IMR-90 (cell line): Measurements from ENCODE around the gene RASSF8. TPM values are rescaled to one million over a fixed set of nuclear protein-coding genes. Genes with fewer than 3 reads are reported as not detected.

ENCODE experiments used
- ATAC-seq: fragments of 200-7000 bp; cut with Tn5 transposase; 2 replicates; pipeline ENCODE4 v1.9.1; 2020; ENCODE audit warnings: low read depth, mild to moderate bottlenecking, moderate library complexity
- BruUV-seq: library from RNA; stranded (reverse); fragments of 400-500 nt; replicated peaks from 2 replicates; lab custom pipeline; 2021; lab: Mats Ljungman, UMichigan
- CTCF ChIA-PET: fragments of 300-600 bp; formaldehyde crosslinking; extraction: SDS; loops from one replicate; lab custom pipeline; 2021; ENCODE audit warnings: antibody characterized with exemption; lab: Yijun Ruan, JAX
- POLR2A ChIA-PET: fragments of 300-600 bp; sonication (Branson Sonifier 250); formaldehyde crosslinking; loops from one replicate; lab custom pipeline; 2022; ENCODE audit warnings: antibody characterized with exemption; ENCODE audit not compliant: unreplicated experiment; lab: Charles Lee
- DNase-seq: peaks from one replicate; pipeline ENCODE4 v3.0.0; 2013
- H2AFZ ChIP-seq: replicated peaks from 2 replicates; pipeline ENCODE3; 2013; ENCODE audit warnings: low read length, mild to moderate bottlenecking; ENCODE audit not compliant: poor library complexity
- H2AK5ac ChIP-seq: 2 replicates; pipeline ENCODE4 v1.6.1; 2013; ENCODE audit warnings: low read depth, low read length, inconsistent platforms
- H2AK9ac ChIP-seq: replicated peaks from 2 replicates; pipeline ENCODE3; 2013; ENCODE audit warnings: mild to moderate bottlenecking, low read depth, low read length, moderate library complexity; ENCODE audit not compliant: poor library complexity
- H2BK120ac ChIP-seq: 2 replicates; pipeline ENCODE4 v1.6.1; 2013; ENCODE audit warnings: low read depth, low read length, inconsistent platforms
- H2BK15ac ChIP-seq: 3 replicates; pipeline ENCODE4 v1.6.1; 2013; ENCODE audit warnings: low read depth, low read length, inconsistent platforms
- H2BK20ac ChIP-seq: 2 replicates; pipeline ENCODE4 v1.6.1; 2013; ENCODE audit warnings: low read depth, mild to moderate bottlenecking, inconsistent platforms, low read length, moderate library complexity
- H2BK5ac ChIP-seq: 2 replicates; pipeline ENCODE4 v1.6.1; 2013; ENCODE audit warnings: mild to moderate bottlenecking, low read depth, low read length, inconsistent platforms; ENCODE audit not compliant: poor library complexity, severe bottlenecking
- H3K14ac ChIP-seq: replicated peaks from 2 replicates; pipeline ENCODE4 v1.6.1; 2013; ENCODE audit warnings: low read depth, low read length, inconsistent platforms
- H3K18ac ChIP-seq: 2 replicates; pipeline ENCODE4 v1.6.1; 2013; ENCODE audit warnings: low read depth, low read length, control low read depth
- H3K23ac ChIP-seq: 2 replicates; pipeline ENCODE4 v1.6.1; 2013; ENCODE audit warnings: low read depth, low read length, inconsistent platforms
- H3K27ac ChIP-seq: 2 replicates; pipeline ENCODE4 v1.5.1; 2013; ENCODE audit warnings: mild to moderate bottlenecking, control low read depth, low read length; ENCODE audit not compliant: insufficient read depth
- H3K27me3 ChIP-seq: 2 replicates; pipeline ENCODE4 v1.6.1; 2013; ENCODE audit warnings: low read length; ENCODE audit not compliant: control insufficient read depth, insufficient read depth
- H3K36me3 ChIP-seq: 2 replicates; pipeline ENCODE4 v1.6.1; 2013; ENCODE audit warnings: low read length, mixed read lengths; ENCODE audit not compliant: control insufficient read depth, insufficient read depth
- H3K4ac ChIP-seq: 2 replicates; pipeline ENCODE4 v1.6.1; 2013; ENCODE audit warnings: low read depth, low read length, inconsistent platforms
- H3K4me1 ChIP-seq: 2 replicates; pipeline ENCODE4 v1.6.1; 2013; ENCODE audit warnings: low read length, mixed read lengths; ENCODE audit not compliant: control insufficient read depth, insufficient read depth
- H3K4me2 ChIP-seq: 2 replicates; pipeline ENCODE4 v1.6.1; 2013; ENCODE audit warnings: low read depth, mild to moderate bottlenecking, control low read depth, low read length, moderate library complexity
- H3K4me3 ChIP-seq: 2 replicates; pipeline ENCODE4 v1.5.1; 2013; ENCODE audit warnings: low read depth, mild to moderate bottlenecking, control low read depth, low read length, moderate library complexity; ENCODE audit not compliant: insufficient read depth
- H3K56ac ChIP-seq: 2 replicates; pipeline ENCODE4 v1.6.1; 2013; ENCODE audit warnings: low read length, inconsistent platforms; ENCODE audit not compliant: insufficient read depth; ENCODE audit errors: extremely low read depth
- H3K79me1 ChIP-seq, 2 experiments: 2 replicates each; pipeline ENCODE4 v1.6.1; 2013; ENCODE audit warnings: low read length in 2 of 2, inconsistent platforms in 1 of 2, low read depth in 1 of 2
- H3K9ac ChIP-seq: 2 replicates; pipeline ENCODE4 v1.6.1; 2013; ENCODE audit warnings: low read depth, low read length, control low read depth
- H3K9me1 ChIP-seq: 2 replicates; pipeline ENCODE4 v1.6.1; 2013; ENCODE audit warnings: low read length, inconsistent platforms; ENCODE audit not compliant: insufficient read depth
- H3K9me3 ChIP-seq: 2 replicates; pipeline ENCODE4 v1.6.1; 2013; ENCODE audit warnings: low read length; ENCODE audit not compliant: control insufficient read depth, insufficient read depth
- H4K20me1 ChIP-seq: 2 replicates; pipeline ENCODE4 v1.6.1; 2013; ENCODE audit warnings: low read length, inconsistent platforms; ENCODE audit not compliant: insufficient read depth
- H4K5ac ChIP-seq: 2 replicates; pipeline ENCODE4 v1.6.1; 2013; ENCODE audit warnings: mild to moderate bottlenecking, low read depth, low read length, control low read depth
- H4K8ac ChIP-seq, 2 experiments: 2 replicates each; pipeline ENCODE4 v1.6.1; 2013; ENCODE audit warnings: low read depth in 2 of 2, low read length in 2 of 2, control low read depth in 1 of 2, inconsistent platforms in 1 of 2
- H4K91ac ChIP-seq: 2 replicates; pipeline ENCODE4 v1.6.1; 2013; ENCODE audit warnings: low read depth, low read length, inconsistent platforms; ENCODE audit not compliant: insufficient read depth
- BHLHE40 ChIP-seq: fragments of 150-350 bp; IDR thresholded peaks from 2 replicates; pipeline ENCODE4 v1.6.1; 2016; ENCODE audit warnings: mild to moderate bottlenecking, low read depth, low read length
- CEBPB ChIP-seq: IDR thresholded peaks from 2 replicates; pipeline ENCODE4 v1.6.1; 2012; ENCODE audit warnings: low read depth, low read length, improper control_type of control experiment
- CHD1 ChIP-seq: IDR thresholded peaks from 2 replicates; pipeline ENCODE4 v1.6.1; 2012; ENCODE audit warnings: low read depth, low read length, improper control_type of control experiment
- CTCF ChIP-seq: conservative IDR thresholded peaks from 2 replicates; pipeline ENCODE4 v1.5.1; 2012; ENCODE audit warnings: mild to moderate bottlenecking, low read depth, low read length, improper control_type of control experiment
- ELK1 ChIP-seq: fragments of 150-350 bp; IDR thresholded peaks from 2 replicates; pipeline ENCODE4 v1.6.1; 2016; ENCODE audit warnings: low read depth, mild to moderate bottlenecking, low read length, moderate library complexity, borderline replicate concordance
- FOS ChIP-seq: fragments of 150-350 bp; IDR thresholded peaks from 2 replicates; pipeline ENCODE4 v1.6.1; 2016; ENCODE audit warnings: low read depth, low read length
- MAFK ChIP-seq: IDR thresholded peaks from 2 replicates; pipeline ENCODE4 v1.6.1; 2012; ENCODE audit warnings: low read depth, low read length, improper control_type of control experiment
- MAZ ChIP-seq: IDR thresholded peaks from 2 replicates; pipeline ENCODE4 v1.6.1; 2012; ENCODE audit warnings: low read depth, mild to moderate bottlenecking, low read length, improper control_type of control experiment, moderate library complexity, borderline replicate concordance
- MXI1 ChIP-seq: IDR thresholded peaks from 2 replicates; pipeline ENCODE4 v1.6.1; 2012; ENCODE audit warnings: low read depth, mild to moderate bottlenecking, low read length, moderate library complexity, borderline replicate concordance
- NFE2L2 ChIP-seq: fragments of 150-350 bp; IDR thresholded peaks from 2 replicates; pipeline ENCODE4 v1.6.1; 2016; ENCODE audit warnings: low read depth, mild to moderate bottlenecking, low read length
- POLR2A ChIP-seq: IDR thresholded peaks from 2 replicates; pipeline ENCODE4 v1.6.1; 2012; ENCODE audit warnings: mild to moderate bottlenecking, low read depth, low read length
- RAD21 ChIP-seq: IDR thresholded peaks from 2 replicates; pipeline ENCODE4 v1.6.1; 2012; ENCODE audit warnings: low read length, improper control_type of control experiment
- RCOR1 ChIP-seq: IDR thresholded peaks from 2 replicates; pipeline ENCODE4 v1.6.1; 2012; ENCODE audit warnings: mild to moderate bottlenecking, low read length, improper control_type of control experiment; ENCODE audit not compliant: insufficient replicate concordance
- RFX5 ChIP-seq: IDR thresholded peaks from 2 replicates; pipeline ENCODE4 v1.8.0; 2012; ENCODE audit warnings: low read depth, mild to moderate bottlenecking, low read length, moderate library complexity
- SMC3 ChIP-seq: fragments of 150-350 bp; IDR thresholded peaks from 2 replicates; pipeline ENCODE4 v1.6.1; 2016; ENCODE audit warnings: low read depth, mild to moderate bottlenecking, antibody characterized with exemption, low read length, moderate library complexity
- WGBS, 2 experiments: methylation state at CpG; one replicate each; pipeline versions ENCODE4 v1.1.5 to v1.1.7; 2013; ENCODE audit warnings: missing lambda C conversion rate in 2 of 2; ENCODE audit not compliant: insufficient read length in 1 of 2; ENCODE audit errors: extremely low coverage in 2 of 2; 5-methylcytosine and 5-hydroxymethylcytosine counted together
- dilution Hi-C: fragments of 300-500 bp; cut with HindIII; formaldehyde crosslinking; loops from one replicate; pipeline ENCODE4 v1.14.3; 2018; ENCODE audit warnings: low sequenced_read_pairs; ENCODE audit not compliant: unreplicated experiment
- in situ Hi-C: fragments of 300-500 bp; cut with MboI; formaldehyde crosslinking; loops from 3 replicates; pipeline ENCODE4 v1.14.3; 2019; ENCODE audit warnings: low sequenced_read_pairs, inconsistent platforms, mixed read lengths
- intact Hi-C: fragments of 100-400 bp; cut with micrococcal nuclease; formaldehyde crosslinking; loops from 2 replicates; pipeline ENCODE4 v1.10.0; 2022
- polyA plus RNA-seq, 3 experiments: library from polyadenylated mRNA; depleted of rRNA; stranded (reverse); fragments of >200 nt; gene quantifications; 2 replicates each; pipeline ENCODE4 v1.2.3, GENCODE V29; 2012; ENCODE audit warnings: low replicate concordance in 1 of 3
- total RNA-seq: library from RNA; depleted of rRNA; stranded (reverse); fragments of >200 nt; gene quantifications from 2 replicates; pipeline ENCODE4 v1.2.3, GENCODE V29; 2012

RASSF8 gene
- total and polyA plus RNA-seq, 2 of the 4 experiments (the other 2 are of a cell fraction), result 10.8 to 50.5 TPM

- peaks cover 3% of the 10 kb centered on the region for H3K9me1 ChIP-seq
- H3K9me3 ChIP-seq, result no peaks in the 10 kb centered on the region
- no peak overlapping the region for H2BK15ac ChIP-seq
- no peaks in the 10 kb centered on the region for H3K27me3 ChIP-seq
- dilution Hi-C loops, result no loop called here
- no peaks in the 10 kb centered on the region for H3K36me3 ChIP-seq
- no peak overlapping the region for H3K4me2 ChIP-seq
- H3K4me1 ChIP-seq, result peaks cover 4% of the 10 kb centered on the region; the same call in 1 of the 2 replicates
- no peak overlapping the region; the same call in 1 of the 2 replicates for H2BK120ac ChIP-seq
- no peak overlapping the region for H4K8ac ChIP-seq
- H3K14ac ChIP-seq, result peak overlapping the region; percentile 44; the same call in 1 of the 2 replicates
- no peak overlapping the region for H2AK9ac ChIP-seq
- H2AK5ac ChIP-seq, result peak overlapping the region; percentile 72; the same call in 1 of the 2 replicates
- H2BK5ac ChIP-seq, result no peak overlapping the region
- intact Hi-C loops, result loop anchor here (5.0 to 10.0 kb wide), 2 partner anchors 654 to 794 kb away; no protein-coding TSS in a partner anchor
- in situ Hi-C loops, result no loop called here
- peak; percentile 51 for ATAC-seq
- ChIA-PET CTCF (interaction anchor here (1.0 kb wide), 1 partner anchor 11 kb away, joined by 4 read pairs; no protein-coding TSS in a partner anchor), POLR2A (interaction anchor here (0.6 kb wide), 1 partner anchor 11 kb away, joined by 3 read pairs; no protein-coding TSS in a partner anchor)
- H3K23ac ChIP-seq, result no peak overlapping the region
- 0 out of 2 replicates have a peak overlapping the region, but pooled peaks have one; percentile 11 for H2BK20ac ChIP-seq
- WGBS, 2 experiments, result 80% methylated on average over 3 of the region's 11 CpGs; no CpG with 5 or more reads in 1 of the 2 experiments
- no peak overlapping the region for H3K56ac ChIP-seq
- no peak overlapping the region for H3K9ac ChIP-seq
- no peak overlapping the region for H4K91ac ChIP-seq
- H3K79me1 ChIP-seq, result no peaks in the 10 kb centered on the region
- no peak overlapping the region for H3K18ac ChIP-seq
- DNase-seq, result peak; percentile 12
- no peak overlapping the region for H3K4me3 ChIP-seq
- TF ChIP-seq RFX5, result no peak
- TF ChIP-seq CEBPB, result no peak
- no peak for TF ChIP-seq RCOR1
- no peak for TF ChIP-seq ELK1
- no peak for TF ChIP-seq POLR2A
- no peak for TF ChIP-seq CTCF
- no peak for TF ChIP-seq NFE2L2
- TF ChIP-seq CHD1, result no peak
- TF ChIP-seq MAZ, result no peak
- no peak for TF ChIP-seq SMC3
- no peak for TF ChIP-seq FOS
- no peak for TF ChIP-seq MXI1
- TF ChIP-seq MAFK, result no peak
- TF ChIP-seq BHLHE40, result no peak
- TF ChIP-seq RAD21, result no peak
- H2AFZ ChIP-seq, result no peak overlapping the region
- BruUV-seq, result no TSS peak
- H3K4ac ChIP-seq, result no peak overlapping the region; the same call in 1 of the 2 replicates
- no peak overlapping the region for H3K27ac ChIP-seq
- no peaks in the 10 kb centered on the region for H4K20me1 ChIP-seq
- H4K5ac ChIP-seq, result no peak overlapping the region
Observed at GRCh38 chr12:26090836-26091510, 132.5 kb downstream of the RASSF8 start.
